H9 (cell line): ENCODE measurements around the gene IL12RB1. TPM values are rescaled to one million over a fixed set of nuclear protein-coding genes. Genes with fewer than 3 reads are reported as not detected.
A peak's percentile ranks its signal among the peaks of the same experiment; 100 is the strongest.

Experiments used
- DNase-seq: peaks from one replicate; pipeline ENCODE4 v3.0.0-alpha.2; 2017
- H2AFZ ChIP-seq: one replicate; pipeline ENCODE4 v1.6.1; 2013; ENCODE audit warnings: mild to moderate bottlenecking, low read length, control low read depth, moderate library complexity
- H2AK5ac ChIP-seq: 2 replicates; pipeline ENCODE4 v1.6.1; 2013; ENCODE audit warnings: low read length, control low read depth, mixed read lengths; ENCODE audit not compliant: insufficient read length
- H2BK120ac ChIP-seq: one replicate; pipeline ENCODE4 v1.6.1; 2013; ENCODE audit warnings: low read depth, mild to moderate bottlenecking, low read length, control low read depth, inconsistent platforms; ENCODE audit not compliant: poor library complexity, severe bottlenecking
- H2BK12ac ChIP-seq: 2 replicates; pipeline ENCODE4 v1.6.1; 2013; ENCODE audit warnings: low read length, control low read depth, mixed read lengths, low read depth; ENCODE audit not compliant: insufficient read length
- H2BK15ac ChIP-seq: 2 replicates; pipeline ENCODE4 v1.6.1; 2013; ENCODE audit warnings: low read depth, low read length, control low read depth
- H2BK20ac ChIP-seq: one replicate; pipeline ENCODE4 v1.6.1; 2013; ENCODE audit warnings: low read depth, mild to moderate bottlenecking, low read length, control low read depth, inconsistent platforms; ENCODE audit not compliant: poor library complexity, severe bottlenecking
- H2BK5ac ChIP-seq: 2 replicates; pipeline ENCODE4 v1.6.1; 2013; ENCODE audit warnings: low read length, control low read depth, mixed read lengths; ENCODE audit not compliant: insufficient read length
- H3K14ac ChIP-seq: 2 replicates; pipeline ENCODE4 v1.6.1; 2013; ENCODE audit warnings: low read length, control low read depth; ENCODE audit not compliant: insufficient read depth
- H3K18ac ChIP-seq: 2 replicates; pipeline ENCODE4 v1.6.1; 2013; ENCODE audit warnings: low read depth, mild to moderate bottlenecking, mixed read lengths, low read length, control low read depth; ENCODE audit not compliant: insufficient read length
- H3K23ac ChIP-seq: 2 replicates; pipeline ENCODE4 v1.6.1; 2013; ENCODE audit warnings: low read length, control low read depth, mixed read lengths, low read depth; ENCODE audit not compliant: insufficient read length
- H3K23me2 ChIP-seq: 2 replicates; pipeline ENCODE4 v1.6.1; 2013; ENCODE audit warnings: low read depth, mild to moderate bottlenecking, mixed read lengths, low read length, control low read depth; ENCODE audit not compliant: insufficient read length, poor library complexity, severe bottlenecking
- H3K27ac ChIP-seq: 2 replicates; pipeline ENCODE4 v1.5.1; 2013; ENCODE audit warnings: low read length, control low read depth, mixed read lengths, low read depth; ENCODE audit not compliant: insufficient read length
- H3K27me3 ChIP-seq: 2 replicates; pipeline ENCODE4 v1.6.1; 2013; ENCODE audit warnings: low read length, control low read depth, inconsistent platforms; ENCODE audit not compliant: insufficient read depth
- H3K4ac ChIP-seq: 2 replicates; pipeline ENCODE4 v1.6.1; 2013; ENCODE audit warnings: low read depth, mild to moderate bottlenecking, control low read depth, inconsistent platforms, low read length, moderate library complexity
- H3K4me1 ChIP-seq: 2 replicates; pipeline ENCODE4 v1.6.1; 2013; ENCODE audit warnings: low read length, control low read depth, inconsistent platforms; ENCODE audit not compliant: insufficient read depth
- H3K4me2 ChIP-seq: 2 replicates; pipeline ENCODE4 v1.6.1; 2013; ENCODE audit warnings: low read length, control low read depth, mixed read lengths; ENCODE audit not compliant: insufficient read length, insufficient read depth
- H3K56ac ChIP-seq: 2 replicates; pipeline ENCODE4 v1.6.1; 2013; ENCODE audit warnings: low read depth, mild to moderate bottlenecking, mixed read lengths, low read length, control low read depth; ENCODE audit not compliant: insufficient read length
- H3K79me1 ChIP-seq: 2 replicates; pipeline ENCODE4 v1.6.1; 2013; ENCODE audit warnings: low read depth, mild to moderate bottlenecking, moderate library complexity, low read length, control low read depth, inconsistent platforms; ENCODE audit not compliant: insufficient read depth, poor library complexity, severe bottlenecking
- H3K79me2 ChIP-seq: 2 replicates; pipeline ENCODE4 v1.6.1; 2013; ENCODE audit warnings: low read length, control low read depth, inconsistent platforms; ENCODE audit not compliant: insufficient read depth
- H3K9ac ChIP-seq: 2 replicates; pipeline ENCODE4 v1.6.1; 2013; ENCODE audit warnings: low read length, control low read depth, mixed read lengths; ENCODE audit not compliant: insufficient read length; ENCODE audit errors: extremely low read depth
- H3K9me3 ChIP-seq: one replicate; pipeline ENCODE4 v1.6.1; 2013; ENCODE audit warnings: low read depth, low read length, inconsistent platforms; ENCODE audit not compliant: control insufficient read depth
- H3T11ph ChIP-seq: one replicate; pipeline ENCODE4 v1.6.1; 2013; ENCODE audit warnings: mild to moderate bottlenecking, low read length, control low read depth, inconsistent platforms
- H4K20me1 ChIP-seq: one replicate; pipeline ENCODE4 v1.6.1; 2013; ENCODE audit not compliant: control insufficient read depth, insufficient read length, insufficient read depth
- H4K5ac ChIP-seq: 2 replicates; pipeline ENCODE4 v1.6.1; 2013; ENCODE audit warnings: low read depth, mild to moderate bottlenecking, mixed read lengths, low read length, control low read depth; ENCODE audit not compliant: insufficient read length
- H4K8ac ChIP-seq: replicated peaks from 2 replicates; pipeline ENCODE4 v1.6.1; 2013; ENCODE audit warnings: low read length, control low read depth, mixed read lengths, low read depth; ENCODE audit not compliant: insufficient read length
- H4K91ac ChIP-seq: 2 replicates; pipeline ENCODE4 v1.6.1; 2013; ENCODE audit warnings: low read depth, mild to moderate bottlenecking, moderate library complexity, mixed read lengths, low read length, control low read depth; ENCODE audit not compliant: insufficient read length
- H3K27ac Mint-ChIP-seq, 3 experiments: 2 replicates in 2 of 3; 3 replicates in 1 of 3; pipeline ENCODE4 v1.8.0; 2020 to 2021; ENCODE audit warnings: mixed read lengths in 3 of 3, mild to moderate bottlenecking in 1 of 3, moderate library complexity in 1 of 3
- H3K27me3 Mint-ChIP-seq: 2 replicates; pipeline ENCODE4 v1.8.0; 2021; ENCODE audit warnings: low read depth, mild to moderate bottlenecking, moderate library complexity, mixed read lengths
- H3K36me3 Mint-ChIP-seq, 3 experiments: 2 replicates in 2 of 3; 3 replicates in 1 of 3; pipeline ENCODE4 v1.8.0; 2020 to 2021; ENCODE audit warnings: low read depth in 3 of 3, mixed read lengths in 3 of 3; ENCODE audit not compliant: insufficient read depth in 1 of 3
- H3K4me1 Mint-ChIP-seq, 2 experiments: 2 replicates each; pipeline ENCODE4 v1.8.0; 2020; ENCODE audit warnings: mixed read lengths in 2 of 2
- H3K4me3 Mint-ChIP-seq, 2 experiments: 2 replicates in 1 of 2; 3 replicates in 1 of 2; pipeline ENCODE4 v1.8.0; 2020 to 2021; ENCODE audit warnings: mild to moderate bottlenecking in 2 of 2, mixed read lengths in 2 of 2, moderate library complexity in 1 of 2
- H3K9me3 Mint-ChIP-seq, 2 experiments: 2 replicates in 1 of 2; 3 replicates in 1 of 2; pipeline ENCODE4 v1.8.0; 2020; ENCODE audit warnings: mild to moderate bottlenecking in 2 of 2, mixed read lengths in 2 of 2, moderate library complexity in 1 of 2
- WGBS: extraction: QIAGEN DNeasy Blood & Tissue Kit; methylation state at CpG from one replicate; pipeline ENCODE4 v1.1.7; 2013; ENCODE audit warnings: missing lambda C conversion rate, low lambda C conversion rate, mixed read lengths; ENCODE audit not compliant: insufficient read length; ENCODE audit errors: extremely low coverage; 5-methylcytosine and 5-hydroxymethylcytosine counted together
- total RNA-seq: library from RNA; stranded (reverse); gene quantifications from 2 replicates; pipeline ENCODE4 v1.2.1, GENCODE V29; 2021
- TF ChIP-seq, protein P1 (sequence below): fragments of 200-600 bp; sonication (generic); conservative IDR thresholded peaks from 3 replicates; pipeline ENCODE4 v1.8.0; 2021; ENCODE audit warnings: antibody characterized with exemption, mild to moderate bottlenecking

IL12RB1 gene
- total RNA-seq, 1 experiment from 2014 or later = not detected

DNA sequence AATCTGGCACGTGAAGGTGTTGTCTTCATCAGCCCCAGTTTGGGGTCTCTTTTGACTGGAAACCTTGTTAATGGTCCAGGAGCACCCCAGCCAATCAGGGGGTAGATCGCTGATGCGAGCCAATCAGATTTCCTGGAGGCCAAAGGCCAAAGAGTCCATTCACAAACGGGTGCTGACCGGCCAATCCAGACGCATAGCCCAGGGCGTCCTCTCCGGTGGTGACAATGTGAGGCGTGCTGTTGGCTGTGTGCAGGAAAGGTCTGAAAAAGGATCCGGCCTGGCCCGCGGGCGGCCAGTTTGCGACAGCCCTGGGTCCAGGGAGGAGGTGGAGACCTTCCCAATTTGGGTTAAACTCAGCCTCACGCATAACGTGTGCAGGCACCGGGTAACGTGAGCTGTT is 14.0 kb upstream of the IL12RB1 start:
- Histone ChIP-seq H2BK5ac (no peak overlapping the region), H4K5ac (no peak overlapping the region), H3K79me1 (no peaks in the 10 kb centered on the region), H3K14ac (no peak overlapping the region), H3K18ac (no peak overlapping the region), H3K27ac (no peak overlapping the region), H3K9ac (no peak overlapping the region), H4K91ac (no peak overlapping the region), H2BK120ac (no peak overlapping the region), H3K79me2 (no peaks in the 10 kb centered on the region), H2BK20ac (no peak overlapping the region), H3K9me3 (no peaks in the 10 kb centered on the region), H2BK12ac (no peak overlapping the region), H3K23ac (no peak overlapping the region), H2BK15ac (no peak overlapping the region), H2AK5ac (no peak overlapping the region), H3K27me3 (no peaks in the 10 kb centered on the region), H3K4me2 (peak overlapping the region; percentile 11), H4K20me1 (no peaks in the 10 kb centered on the region), H3T11ph (no peak overlapping the region), H3K23me2 (peaks cover 4% of the 10 kb centered on the region), H4K8ac (no peak overlapping the region), H3K56ac (no peak overlapping the region), H3K4me1 (no peaks in the 10 kb centered on the region), H3K4ac (no peak overlapping the region), H2AFZ (no peak overlapping the region)
- Mint-ChIP-seq H3K27ac (peak overlapping the region in 1 of 3 experiments; percentile 35; a peak in 1 of 7 replicates), H3K4me1 (peaks cover 21 to 34% of the 10 kb centered on the region in 2 experiments), H3K27me3 (peaks cover 13% of the 10 kb centered on the region), H3K4me3 (peak overlapping the region; percentile 46 to 56; a peak in 4 of 5 replicates), H3K36me3 (no peaks in the 10 kb centered on the region), H3K9me3 (no peaks in the 10 kb centered on the region)
- TF ChIP-seq, protein P1, sequence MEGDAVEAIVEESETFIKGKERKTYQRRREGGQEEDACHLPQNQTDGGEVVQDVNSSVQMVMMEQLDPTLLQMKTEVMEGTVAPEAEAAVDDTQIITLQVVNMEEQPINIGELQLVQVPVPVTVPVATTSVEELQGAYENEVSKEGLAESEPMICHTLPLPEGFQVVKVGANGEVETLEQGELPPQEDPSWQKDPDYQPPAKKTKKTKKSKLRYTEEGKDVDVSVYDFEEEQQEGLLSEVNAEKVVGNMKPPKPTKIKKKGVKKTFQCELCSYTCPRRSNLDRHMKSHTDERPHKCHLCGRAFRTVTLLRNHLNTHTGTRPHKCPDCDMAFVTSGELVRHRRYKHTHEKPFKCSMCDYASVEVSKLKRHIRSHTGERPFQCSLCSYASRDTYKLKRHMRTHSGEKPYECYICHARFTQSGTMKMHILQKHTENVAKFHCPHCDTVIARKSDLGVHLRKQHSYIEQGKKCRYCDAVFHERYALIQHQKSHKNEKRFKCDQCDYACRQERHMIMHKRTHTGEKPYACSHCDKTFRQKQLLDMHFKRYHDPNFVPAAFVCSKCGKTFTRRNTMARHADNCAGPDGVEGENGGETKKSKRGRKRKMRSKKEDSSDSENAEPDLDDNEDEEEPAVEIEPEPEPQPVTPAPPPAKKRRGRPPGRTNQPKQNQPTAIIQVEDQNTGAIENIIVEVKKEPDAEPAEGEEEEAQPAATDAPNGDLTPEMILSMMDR = no peak
- peak; percentile 95 for DNase-seq
- WGBS = no CpG with 5 or more reads among the region's 18 CpGs
